GM19239 (cell line): ENCODE data around the gene SRPRB.
"Not testable (repeated sequence)": the region's sequence is repeated elsewhere in the genome, so short reads cannot be mapped to it uniquely, and the experiment has no call there.

ENCODE experiments used
- DNase-seq: peaks from one replicate; pipeline ENCODE4 v3.0.0; 2011; ENCODE audit warnings: low spot score; ENCODE audit not compliant: insufficient read length
- FAIRE-seq: peaks from 2 replicates; lab custom pipeline; 2011; peaks lifted over from hg19 to GRCh38; lab: Jason Lieb, UNC

Gene SRPRB

DNA sequence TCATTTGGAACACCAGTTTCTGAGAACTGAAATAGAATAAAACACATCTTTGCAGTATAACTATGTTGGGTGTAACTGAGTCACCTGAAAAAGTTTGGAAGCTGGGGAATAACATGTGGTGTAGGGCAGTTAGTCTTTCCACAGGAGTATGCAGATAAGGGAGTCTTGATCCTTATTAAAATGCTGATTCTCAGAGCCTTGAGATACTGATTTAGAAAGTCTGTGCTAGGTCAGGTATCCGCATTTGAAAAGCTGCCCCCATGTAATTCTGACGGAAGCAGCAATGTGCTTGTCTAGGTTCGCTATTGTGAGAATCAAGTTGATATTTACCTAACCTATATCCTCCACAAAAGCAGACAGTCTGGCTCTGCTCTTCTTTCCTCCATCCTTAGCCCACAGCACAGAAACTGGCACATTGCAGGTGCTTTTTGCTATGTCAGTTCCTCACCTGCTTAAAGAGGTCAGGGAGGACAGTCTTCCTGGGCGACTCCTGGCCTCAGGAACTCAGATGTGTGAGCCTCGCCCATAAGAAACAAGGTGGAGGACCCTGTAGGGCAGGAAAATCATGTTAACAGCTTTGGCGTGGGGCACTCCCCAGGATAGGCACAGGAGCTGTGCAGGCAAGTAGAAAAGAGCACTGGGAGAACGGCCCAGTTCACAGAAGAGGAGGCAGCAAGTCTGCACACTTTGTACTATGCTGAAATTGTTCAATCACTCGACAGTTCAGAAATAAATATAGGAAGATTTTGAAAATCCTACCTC lies 27.6 kb upstream of the SRPRB start:
- FAIRE-seq (no peak), DNase-seq (no peak)

DNA sequence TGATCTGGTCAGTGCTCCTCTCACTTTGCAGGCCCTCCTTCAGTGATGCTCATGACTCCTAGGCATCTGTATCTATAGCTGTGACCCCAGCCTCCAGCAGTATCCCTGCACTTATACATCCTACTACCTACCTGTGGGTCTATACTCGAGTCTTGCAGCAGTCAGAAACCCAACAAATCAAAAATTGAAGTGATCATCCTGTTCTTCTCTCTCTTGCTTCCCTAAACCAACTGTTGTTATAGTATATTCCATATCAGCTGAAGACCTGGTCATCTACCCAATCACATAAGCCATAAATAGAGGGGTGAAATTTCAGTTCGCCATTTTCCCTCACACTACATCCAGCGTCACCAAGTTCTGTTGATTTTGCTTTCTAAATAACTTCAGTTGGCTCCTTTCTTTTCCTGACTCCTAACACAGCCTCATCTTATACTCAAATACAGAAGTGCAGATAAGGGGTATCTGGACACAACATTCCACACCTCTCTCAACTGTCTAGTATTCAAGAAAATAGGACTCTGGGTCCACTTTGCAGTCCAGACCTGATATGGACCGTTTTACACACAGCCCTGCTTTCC lies 25.9 kb upstream of the SRPRB start:
- DNase-seq, result no peak
- no peak for FAIRE-seq

DNA sequence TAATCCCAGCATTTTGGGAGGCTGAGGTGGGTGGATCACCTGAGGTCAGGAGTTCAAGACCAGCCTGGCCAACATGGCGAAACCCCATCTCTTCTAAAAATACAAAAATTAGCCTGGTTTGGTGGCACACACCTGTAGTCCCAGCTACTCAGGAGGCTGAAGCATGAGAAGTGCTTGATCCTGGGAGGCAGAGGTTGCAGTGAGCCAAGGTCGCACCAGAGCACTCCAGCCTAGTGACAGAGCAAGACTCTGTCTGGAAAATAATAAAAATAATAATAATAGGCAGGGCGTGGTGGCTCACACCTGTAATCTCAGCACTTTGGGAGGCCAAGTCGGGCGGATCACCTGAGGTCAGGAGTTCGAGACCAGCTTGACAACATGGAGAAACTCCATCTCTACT lies 24.9 kb upstream of the SRPRB start:
- not testable (repeated sequence) for DNase-seq

DNA sequence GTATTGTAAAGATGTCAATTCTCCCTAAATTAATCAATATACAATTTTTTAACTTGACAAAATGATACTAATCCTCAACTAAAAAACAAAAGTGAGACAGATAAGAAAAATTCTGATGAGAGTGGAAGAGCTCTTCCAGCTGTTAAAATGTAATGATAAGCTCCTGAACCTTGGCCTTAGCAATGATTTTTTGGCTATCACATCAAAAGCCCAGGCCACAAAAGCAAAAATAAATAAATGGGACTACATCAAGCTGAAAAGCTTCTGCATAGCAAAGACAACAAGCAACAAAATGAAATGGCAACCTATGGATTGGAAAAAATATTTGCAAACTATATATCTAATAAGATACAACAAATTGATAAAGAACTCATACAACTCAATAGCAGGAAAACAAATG lies 24.0 kb upstream of the SRPRB start:
- no peak for FAIRE-seq
- DNase-seq, result no peak

More for the DNA sequence above, 24.9 kb upstream of the SRPRB start:
- FAIRE-seq, result not testable (repeated sequence)

DNA sequence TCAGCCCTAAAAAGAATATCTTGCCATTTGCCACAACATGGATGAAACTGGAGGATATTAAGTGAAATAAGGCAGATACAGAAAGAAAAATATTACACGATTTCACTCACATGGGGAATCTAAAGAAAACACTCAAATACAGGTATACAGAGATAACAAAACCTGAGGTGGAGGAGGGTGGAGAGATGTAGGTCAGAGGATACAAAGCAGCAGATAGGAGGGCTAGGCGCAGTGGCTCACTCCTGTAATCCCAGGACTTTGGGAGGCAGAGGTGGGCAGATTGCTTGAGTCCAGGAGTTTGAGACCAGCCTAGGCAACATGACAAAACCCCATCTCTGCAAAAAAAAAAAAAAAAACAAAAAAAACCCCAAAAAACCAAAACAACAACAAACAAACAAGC lies 23.2 kb upstream of the SRPRB start:
- DNase-seq (no peak), FAIRE-seq (no peak)

DNA sequence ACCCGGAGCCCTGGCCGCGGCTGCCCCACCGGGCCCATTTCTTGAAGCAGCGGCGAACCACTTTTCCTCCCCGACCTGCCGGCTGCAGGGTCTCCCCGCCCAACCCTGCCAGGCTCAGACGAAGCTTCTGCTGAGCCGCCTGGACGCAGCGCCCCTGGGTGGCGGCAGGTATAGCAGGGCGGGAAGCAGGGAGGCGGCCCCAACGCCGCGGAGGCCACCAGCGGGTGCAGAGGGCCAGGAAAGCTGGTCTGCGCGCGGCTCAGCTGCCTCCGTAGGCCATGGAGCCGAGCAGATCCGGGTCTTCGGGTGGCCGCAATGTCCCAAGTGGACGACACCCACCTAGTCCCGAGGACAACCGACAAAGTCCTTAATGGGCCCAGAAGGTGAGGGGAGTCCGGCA lies 21.9 kb upstream of the SRPRB start:
- no peak for FAIRE-seq
- DNase-seq, result no peak

DNA sequence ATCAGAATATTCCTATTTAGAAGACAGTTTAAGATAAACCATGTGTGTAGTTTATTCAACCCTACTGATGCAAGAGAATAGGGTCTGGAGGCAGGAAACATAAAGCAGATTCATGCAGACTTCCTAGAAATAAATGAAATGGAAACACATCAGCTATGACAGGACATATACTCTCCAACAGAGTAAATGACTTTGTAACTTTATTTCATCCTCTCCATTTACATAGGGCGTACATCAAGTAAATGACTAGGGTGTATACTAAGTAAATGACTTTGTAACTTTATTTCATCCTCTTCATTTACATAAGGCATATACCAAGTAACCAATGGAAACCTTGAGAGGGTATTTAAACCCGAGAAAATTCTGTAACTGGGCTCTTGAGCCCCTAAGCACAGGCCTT lies 17.6 kb upstream of the SRPRB start:
- DNase-seq (no peak), FAIRE-seq (no peak)

DNA sequence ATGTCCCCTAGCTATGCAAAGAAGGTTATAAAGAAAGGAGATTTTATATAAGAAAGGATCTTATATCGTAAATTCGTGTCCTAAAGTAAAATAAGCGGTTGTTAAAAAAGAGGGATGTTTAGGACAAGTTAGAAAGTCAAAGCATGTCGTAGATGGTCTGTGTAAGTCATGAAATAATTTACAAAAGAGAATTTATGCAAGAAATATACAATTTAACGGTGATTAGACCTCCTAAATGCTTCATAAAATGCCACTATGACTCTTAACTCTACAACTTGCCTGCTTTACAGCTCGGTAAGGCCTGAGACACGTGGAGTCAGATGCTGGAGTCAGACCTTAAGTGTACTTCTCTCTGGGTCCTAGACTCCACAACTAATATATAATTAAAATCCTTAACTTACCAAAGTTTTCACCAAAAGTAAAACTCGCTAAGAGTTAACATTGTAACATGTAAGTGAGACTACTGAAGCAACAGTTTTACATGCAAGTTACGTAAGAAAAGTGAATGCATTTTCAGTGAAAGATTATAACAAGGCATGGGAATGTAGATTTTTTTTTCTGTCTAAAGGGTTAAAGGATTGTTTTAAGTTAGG lies 13.3 kb upstream of the SRPRB start:
- no peak for DNase-seq
- no peak for FAIRE-seq

DNA sequence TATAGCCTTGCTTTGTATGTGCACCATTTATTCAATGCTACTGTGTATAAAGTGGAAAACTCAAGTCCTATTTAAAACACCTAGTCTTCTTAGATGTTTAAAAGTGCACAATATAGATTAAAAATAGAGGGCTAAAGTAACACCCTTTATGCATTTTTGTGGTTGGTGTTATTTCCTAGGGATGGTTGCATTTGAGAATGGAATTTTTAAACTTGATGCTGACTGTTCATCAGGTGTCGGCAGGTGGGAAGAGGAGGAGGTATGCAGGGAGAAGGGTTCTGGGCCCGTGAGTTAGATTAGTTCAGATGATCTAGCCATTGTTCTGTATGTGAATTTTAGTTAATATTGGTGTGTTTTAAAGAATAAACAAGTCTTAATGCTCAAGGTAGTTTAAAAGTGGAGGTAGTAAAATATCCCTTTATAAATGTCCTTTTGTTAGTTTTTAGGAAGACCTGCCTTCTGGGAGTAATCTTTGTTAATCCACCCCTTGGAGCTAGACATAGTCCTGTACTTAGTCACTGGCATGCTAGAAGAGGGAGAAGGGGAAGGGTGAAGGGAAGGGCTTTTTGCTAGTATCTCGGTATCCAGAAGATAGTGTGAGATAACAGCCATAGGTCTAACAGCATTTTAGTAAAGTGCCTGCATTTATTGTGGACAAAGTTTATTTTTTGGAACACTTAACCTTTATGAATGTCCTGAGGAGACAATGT lies 8.1 kb upstream of the SRPRB start:
- DNase-seq (no peak), FAIRE-seq (no peak)

DNA sequence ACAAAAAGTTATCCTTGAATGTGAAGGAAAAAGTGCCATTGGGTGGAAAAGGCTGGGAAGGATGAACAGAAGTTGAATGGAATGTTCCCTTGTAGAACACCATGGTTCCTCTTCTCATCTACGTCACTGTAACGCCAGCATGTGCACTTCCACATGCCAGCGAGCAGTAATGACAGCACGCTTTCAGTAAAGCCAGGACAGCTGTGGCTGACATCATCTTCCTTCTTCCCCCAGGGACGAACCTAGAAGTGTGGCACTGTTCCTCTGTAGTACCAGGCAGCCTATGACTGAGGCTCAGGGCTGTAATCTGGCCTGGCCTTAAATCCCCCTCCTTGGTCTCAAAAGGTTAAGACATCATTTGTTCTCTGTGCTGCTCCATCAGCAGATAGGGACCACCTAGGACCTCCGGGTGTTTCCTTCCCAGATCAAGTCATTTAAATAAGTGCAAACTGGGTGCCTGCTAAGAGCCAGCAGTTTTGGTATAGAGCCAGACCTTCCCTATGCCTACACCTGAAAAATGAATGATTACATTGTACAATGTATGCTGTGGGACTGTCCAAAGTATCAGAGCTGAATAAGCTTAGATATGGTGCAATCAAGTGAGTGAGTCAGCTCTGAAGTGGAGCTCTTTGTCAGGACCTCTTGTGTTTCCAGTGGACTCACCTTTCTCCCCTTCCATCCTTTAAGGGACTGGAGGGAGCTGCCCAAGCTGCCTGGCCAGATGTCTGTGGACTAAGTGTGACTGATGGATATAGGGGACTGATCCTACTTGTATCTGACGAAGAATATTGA lies 5.6 kb upstream of the SRPRB start:
- no peak for DNase-seq
- no peak for FAIRE-seq

DNA sequence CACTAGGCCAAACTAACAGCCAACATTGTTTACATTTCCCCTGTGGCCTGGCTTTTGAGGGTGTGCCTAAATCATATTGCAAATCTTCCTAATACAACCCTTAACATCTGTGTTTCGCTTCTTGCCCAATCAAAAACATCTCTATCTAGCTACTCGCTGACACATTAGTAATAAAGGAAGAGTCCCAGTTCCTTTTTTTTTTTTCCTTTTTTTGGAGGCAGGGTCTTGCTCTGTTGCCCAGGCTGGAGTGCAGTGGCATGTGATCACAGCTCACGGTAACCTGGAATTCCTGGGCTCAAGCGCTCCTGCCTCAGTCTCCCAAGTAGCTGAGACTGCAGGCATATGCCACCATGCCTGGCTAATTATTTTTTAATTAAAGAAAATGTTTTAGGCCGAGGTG lies 2.1 kb upstream of the SRPRB start:
- no peak for DNase-seq
- no peak for FAIRE-seq

DNA sequence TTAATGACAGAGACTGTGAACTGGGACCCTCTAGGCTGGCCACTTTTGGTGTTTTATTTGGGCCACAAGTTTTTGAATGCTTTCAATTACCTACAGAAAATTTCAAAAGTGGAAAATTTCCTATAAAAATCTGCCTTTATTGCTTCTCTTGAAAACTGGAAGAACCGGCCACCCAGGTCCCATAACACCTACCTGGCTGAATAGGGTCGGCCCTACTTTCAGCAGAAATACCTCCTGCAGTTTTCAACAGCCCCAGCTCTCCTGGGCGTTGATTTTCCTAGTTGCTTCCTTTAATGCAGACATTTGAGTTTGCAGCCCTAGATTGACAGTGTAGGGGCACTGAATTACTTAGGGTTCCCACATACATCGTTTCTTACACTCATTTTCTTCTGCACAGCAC lies 719 bp upstream of the SRPRB start:
- DNase-seq, result no peak
- no peak for FAIRE-seq

DNA sequence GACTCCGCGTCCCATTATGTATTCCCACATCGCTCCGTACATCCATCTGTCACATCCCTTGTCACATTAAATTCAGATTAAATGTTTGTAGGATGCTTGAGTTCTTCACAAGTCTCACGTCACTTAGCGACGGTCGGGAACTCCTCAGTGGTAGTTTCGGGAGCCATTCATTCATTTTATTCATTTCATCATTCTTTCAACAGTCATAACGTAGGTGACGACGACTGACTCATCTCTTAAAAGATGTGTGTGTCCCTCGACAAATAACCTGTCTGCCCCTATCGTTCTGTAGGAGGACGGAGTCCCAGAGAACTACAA lies 272 bp upstream of the SRPRB start:
- no peak for DNase-seq
- no peak for FAIRE-seq

DNA sequence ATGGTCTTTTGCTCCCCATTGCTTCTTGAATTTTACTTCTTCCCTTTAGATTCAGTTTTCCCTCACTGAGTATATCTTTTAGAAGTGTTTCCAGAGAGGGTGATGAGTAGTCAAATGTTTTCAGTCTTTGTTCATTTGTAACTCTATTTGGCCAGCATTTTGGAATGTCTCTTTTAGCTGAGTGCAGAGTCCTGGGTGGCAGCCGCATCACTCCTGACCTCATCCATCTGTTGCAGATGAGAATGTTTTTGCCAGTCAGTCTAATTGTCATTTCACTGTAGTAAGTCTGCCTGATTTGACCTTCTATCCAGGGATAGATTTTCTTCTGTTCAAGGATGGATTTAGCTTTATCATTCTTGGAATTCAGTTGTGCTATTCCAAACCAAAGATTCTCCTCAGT lies 7.3 kb downstream of the SRPRB start:
- DNase-seq, result no peak
- no peak for FAIRE-seq

DNA sequence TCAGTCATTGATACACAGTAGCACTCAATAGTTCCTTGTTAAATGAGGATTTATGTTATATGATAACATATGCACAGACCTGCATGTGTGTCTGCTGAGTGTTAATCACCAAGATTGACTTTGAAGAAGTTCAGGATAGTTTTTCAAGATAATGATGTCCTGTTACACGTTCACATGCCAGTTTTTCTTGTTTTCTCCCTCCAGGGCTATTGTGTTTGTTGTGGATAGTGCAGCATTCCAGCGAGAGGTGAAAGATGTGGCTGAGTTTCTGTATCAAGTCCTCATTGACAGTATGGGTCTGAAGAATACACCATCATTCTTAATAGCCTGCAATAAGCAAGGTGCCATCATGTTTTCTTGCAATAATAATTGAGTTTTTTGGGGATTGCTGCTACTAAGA lies 9.8 kb downstream of the SRPRB start:
- FAIRE-seq (no peak), DNase-seq (no peak)

DNA sequence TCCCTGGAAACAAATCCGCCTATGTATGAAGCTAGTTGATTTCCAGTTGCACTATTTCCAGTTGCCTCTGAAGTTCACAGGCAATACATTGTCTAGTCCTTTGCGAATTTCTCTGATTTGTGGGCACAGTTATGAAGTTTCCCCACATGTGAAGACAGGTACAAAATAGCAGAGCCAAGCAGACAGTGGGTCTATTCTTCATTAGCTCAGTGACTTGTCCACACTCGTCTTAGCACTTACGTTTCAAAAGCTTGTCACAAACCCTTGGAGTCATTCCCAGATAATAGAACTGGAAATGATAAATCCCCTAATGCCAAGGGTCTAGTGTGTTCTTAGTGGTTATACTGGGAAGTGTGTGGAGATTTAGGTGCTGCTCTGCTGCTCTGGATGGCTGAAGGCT lies 14.5 kb downstream of the SRPRB start:
- DNase-seq (no peak), FAIRE-seq (no peak)

DNA sequence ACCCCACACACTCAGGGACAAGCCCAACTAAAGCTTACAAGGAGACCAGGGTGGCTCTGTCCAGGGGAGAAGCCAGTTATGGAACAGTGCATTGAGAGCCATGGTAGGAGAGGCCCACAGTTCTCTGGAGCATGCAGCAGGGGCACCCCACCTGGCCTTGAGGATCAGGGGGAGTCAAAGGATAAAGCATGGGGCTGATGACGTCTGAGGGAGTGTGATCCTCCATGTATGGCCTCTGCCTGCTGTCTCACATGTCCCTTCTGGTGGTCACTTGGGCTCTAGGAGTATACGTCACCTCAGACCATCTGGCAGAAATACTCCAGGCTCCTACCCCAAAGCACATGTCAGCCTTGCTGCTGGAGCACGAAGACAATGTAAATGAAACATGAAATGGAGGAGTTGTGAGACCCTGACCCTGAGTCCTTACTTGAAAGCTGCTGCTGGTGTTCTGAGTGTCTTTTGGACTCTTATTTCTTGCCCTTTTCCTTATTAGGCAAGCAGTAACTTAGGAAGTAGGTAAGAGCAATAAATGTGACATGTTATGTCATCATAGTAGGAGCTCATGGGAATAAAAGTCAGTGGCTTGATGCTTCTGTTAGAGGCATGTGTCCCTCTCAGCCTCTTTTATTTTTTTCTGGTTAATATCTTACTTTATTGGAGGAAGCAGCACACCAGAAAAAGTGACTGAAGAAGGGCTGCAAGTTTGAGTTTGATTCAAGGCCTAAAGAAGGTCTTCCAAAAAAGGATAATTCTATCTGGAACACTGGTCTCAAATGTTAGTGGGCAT lies 15.5 kb downstream of the SRPRB start:
- FAIRE-seq (no peak), DNase-seq (no peak)

DNA sequence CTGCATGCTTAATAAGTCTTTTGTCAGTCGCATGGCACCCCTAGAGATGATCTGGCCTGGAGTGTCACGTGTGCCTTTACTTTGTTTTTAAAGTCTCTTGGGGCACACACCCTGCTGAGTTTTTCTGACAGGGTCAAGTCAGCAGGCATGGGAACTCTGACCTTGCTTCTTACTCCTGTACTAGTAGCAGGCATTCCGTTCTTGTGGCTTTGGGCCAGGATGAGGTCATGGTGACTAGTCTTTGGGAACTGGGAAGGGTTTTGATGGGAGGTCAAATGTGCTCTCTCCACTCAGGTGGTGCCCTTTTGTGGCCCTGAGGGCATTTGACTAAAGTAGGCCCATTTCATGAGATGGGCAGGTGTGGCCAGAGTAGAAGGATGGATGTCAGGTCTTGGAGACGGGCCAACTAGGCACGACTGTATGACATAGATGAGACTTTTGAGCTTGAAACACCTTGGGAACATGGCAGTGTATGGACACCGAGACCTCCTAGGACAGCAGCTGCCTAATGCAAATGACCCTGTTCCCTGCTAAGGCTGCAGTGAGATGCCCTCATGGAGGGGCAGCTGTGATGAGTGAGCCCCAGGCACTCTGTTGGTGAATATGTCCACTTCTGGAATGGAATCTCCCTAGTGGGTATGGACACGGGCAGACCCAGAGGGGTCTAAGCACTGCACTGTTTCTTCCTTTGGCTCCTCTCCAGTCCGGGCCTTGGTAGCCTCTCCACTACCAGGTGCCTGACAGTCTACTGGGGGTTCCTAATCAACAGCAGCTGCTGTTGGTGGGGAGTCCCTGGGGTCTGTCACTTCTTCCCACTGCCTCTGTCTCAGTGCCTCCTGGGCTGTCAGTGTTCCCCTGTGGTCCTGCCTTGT lies 16.4 kb downstream of the SRPRB start:
- FAIRE-seq, result no peak
- DNase-seq, result no peak

DNA sequence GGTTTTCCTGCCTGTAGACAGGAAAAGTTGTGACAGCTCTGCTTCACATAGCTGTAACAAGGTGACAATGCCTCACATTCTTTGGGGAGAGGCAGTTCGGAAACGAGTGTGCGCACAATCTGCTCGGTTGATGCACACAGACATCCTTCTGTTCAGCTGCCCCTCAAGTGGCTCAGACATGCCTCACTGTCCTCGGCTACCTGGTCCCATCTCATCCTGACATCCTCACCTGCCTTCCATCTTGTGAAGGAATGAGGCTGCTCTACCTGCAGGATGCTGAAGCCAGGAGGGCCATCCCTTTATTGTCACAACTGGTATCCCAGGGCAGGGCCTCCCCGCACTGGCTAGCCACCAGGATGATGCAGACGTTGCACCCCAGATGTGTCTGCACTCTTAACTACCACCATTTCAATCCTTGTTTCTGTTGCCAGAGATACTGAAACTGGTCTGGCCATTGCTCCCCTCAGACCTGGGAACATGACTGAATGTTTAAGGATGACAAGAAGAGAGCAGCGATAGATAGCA lies 19.4 kb downstream of the SRPRB start:
- DNase-seq (no peak), FAIRE-seq (no peak)
